Astrocyte of the cerebellum (primary cell): ENCODE data around the gene ERICH6.

Experiments
- DNase-seq: peaks from one replicate; pipeline ENCODE4 v3.0.0-alpha.2; 2011; ENCODE audit warnings: low read depth
- H3K4me3 ChIP-seq: 2 replicates; pipeline ENCODE4 v1.5.1; 2011; ENCODE audit warnings: mild to moderate bottlenecking, low read depth, low read length, moderate library complexity
- CTCF ChIP-seq: IDR thresholded peaks from 2 replicates; pipeline ENCODE4 v1.5.1; 2012; ENCODE audit warnings: low read length, low read depth, moderate library complexity, mild to moderate bottlenecking; ENCODE audit errors: missing control alignments
- in situ Hi-C: cut with HindIII; loops from 2 replicates; pipeline ENCODE4 v1.10.0; 2017; ENCODE audit warnings: low sequenced_read_pairs

Gene ERICH6

DNA sequence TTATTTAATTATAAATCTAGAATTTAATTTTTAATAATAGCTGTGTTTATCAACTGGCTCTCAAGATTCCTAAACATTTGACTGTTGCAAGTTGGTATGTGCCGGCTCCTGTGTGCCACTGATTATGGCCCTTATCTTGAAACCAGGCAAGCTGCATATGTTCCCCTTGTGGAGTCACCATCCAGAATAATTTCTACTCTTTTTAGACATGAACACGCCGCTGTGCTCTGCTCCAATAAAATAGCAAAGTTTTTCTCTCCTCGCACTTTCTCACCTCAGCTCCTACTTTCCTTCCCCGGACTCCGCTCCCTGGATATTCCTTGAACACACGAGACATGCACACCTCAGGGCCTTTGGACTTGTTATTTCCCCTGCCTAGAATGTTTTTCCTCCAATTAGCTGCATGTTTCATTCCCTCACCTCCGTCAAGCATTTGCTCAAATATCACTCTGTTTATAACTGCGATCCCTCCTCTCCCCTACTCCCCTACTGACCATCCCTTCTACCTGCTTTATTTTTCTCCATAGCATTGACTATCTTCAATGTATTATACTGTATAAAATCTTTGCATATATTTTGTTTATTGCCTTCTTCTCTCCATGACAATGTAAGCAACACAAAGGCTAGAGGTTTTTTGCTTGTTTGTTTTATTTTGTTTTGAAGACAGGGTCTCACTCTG is 26.1 kb upstream of the ERICH6 start:
- no peak for DNase-seq
- no peak overlapping the region for H3K4me3 ChIP-seq
- in situ Hi-C loops = no loop called here
- no peak for TF ChIP-seq CTCF

DNA sequence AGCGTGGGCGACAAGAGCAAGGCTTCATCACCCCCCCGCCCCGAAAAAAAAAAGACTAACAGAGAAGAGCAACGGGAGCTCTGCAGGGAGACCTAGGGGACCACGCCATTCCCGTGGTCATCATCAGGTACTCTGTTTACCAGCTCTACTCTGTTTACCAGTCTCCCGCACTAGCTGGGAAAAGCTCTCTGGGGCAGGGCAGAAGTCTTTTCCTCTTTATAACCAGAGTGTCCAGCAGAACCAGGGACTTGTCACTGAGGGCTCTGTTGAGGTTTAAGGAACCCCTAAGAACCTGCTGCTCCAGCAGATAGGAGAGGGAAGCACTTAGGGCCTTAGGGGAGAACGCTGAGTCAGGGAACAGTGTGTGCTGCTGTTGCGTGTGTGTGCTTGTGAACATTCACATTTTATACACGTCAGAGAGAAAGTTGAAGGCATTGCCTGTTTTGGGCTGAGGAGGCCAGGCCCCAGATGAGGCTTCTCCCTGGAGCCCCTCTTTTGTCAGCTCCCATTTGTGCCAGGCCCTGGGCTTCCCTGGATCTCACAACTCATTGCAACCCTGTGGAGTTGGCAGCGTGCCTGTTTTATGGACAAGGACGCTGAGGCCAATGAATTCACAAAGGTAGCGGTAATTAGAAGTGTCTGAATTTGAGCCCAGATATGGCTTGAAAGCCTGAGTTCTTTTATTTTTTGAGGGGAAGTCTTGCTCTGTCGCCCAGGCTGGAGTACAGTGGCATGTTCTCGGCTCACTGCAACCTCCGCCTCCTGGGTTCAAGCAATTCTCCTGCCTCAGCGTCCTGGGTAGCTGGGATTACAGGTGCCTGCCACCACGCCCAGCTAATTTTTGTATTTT is 24.2 kb upstream of the ERICH6 start:
- DNase-seq = no peak
- no peak overlapping the region for H3K4me3 ChIP-seq
- in situ Hi-C loops = no loop called here
- no peak for TF ChIP-seq CTCF

DNA sequence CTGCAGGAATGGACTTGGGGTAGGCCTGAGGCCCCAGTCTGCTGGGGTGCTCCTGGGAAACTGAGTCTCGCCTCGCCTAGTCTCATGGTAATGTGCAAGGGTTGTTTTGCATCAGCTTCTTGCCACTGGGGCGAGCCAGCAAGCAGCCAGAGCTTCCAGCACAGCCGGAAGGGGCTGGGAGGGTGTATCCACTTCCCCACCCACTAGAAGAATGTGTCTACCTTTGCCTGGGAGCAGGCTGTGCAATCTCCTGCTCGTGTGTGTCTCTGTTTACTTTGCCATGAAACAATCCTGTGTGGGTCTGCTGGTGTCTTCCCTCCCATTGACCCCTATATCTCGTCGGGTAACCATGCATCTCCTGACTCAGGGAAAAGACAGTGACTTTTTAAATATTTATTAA is 21.8 kb upstream of the ERICH6 start:
- TF ChIP-seq CTCF = no peak
- no peak overlapping the region for H3K4me3 ChIP-seq
- no peak for DNase-seq
- in situ Hi-C loops = no loop called here

DNA sequence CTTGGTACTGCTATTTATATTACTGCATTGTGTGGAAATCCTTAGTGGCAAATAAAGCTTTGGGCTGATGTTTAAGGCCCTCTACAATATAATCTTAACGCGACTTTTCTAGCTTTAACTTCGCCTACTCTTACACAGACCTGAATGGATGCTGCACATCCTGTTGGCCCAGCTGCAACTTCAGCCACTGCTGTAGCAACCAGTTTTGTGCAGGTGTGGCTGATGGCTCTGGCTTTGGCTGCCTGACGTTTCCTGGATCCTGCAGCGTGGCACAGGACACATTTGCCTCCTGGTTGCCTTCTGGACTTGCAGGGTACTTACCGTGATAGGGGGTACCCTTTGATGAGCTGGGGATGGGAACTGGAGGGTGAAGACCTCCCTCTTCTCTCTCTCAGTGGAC is 20.2 kb upstream of the ERICH6 start:
- no peak overlapping the region for H3K4me3 ChIP-seq
- no peak for TF ChIP-seq CTCF
- DNase-seq = no peak
- in situ Hi-C loops = no loop called here

- H3K4me3 ChIP-seq = no peak overlapping the region
- DNase-seq = no peak
- in situ Hi-C loops = no loop called here
- no peak for TF ChIP-seq CTCF
These were observed 18.5 kb upstream of the ERICH6 start for GRCh38 chr3:150722267-150722666.

DNA sequence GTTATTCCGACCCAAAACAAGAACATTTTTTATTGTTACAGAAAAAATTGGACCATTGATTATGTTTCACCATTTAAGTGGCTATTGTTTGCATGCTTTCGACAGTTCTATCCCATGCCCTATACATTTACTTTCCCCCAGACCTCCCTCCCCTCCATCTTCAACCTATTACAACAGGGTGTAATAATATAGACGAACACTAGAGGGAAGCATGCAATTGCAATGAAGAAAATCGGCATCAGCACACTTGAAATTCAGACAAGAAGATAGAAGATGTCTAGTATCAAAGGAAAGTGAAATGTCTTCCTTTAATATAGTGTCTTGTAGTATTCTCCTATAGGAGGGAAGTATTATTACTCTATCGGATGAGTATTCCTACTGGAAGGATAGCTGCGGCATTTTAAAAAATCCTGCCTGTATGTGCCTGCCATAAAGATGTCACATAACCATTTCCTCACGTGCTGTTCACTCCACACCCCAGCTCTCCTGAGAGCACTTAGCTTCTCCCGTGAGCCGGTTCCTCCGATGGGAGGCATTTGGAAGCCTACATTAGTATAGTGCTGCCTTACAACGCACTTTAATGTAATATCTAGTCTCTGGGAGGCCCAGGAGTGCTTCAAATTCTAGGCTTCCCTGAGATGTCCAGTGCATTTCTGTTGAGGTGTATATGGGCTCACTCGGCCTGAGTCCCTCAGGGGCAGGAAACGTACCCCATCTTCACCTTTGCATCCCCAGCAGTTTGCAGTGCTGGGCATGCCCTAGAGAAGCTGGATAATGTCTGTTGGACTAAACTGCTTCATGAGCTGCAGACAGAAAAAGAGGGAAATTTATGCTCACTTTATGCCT is 17.8 kb upstream of the ERICH6 start:
- TF ChIP-seq CTCF = peak; percentile 72
- DNase-seq = peak; percentile 47
- in situ Hi-C loops = no loop called here
- H3K4me3 ChIP-seq = no peak overlapping the region
